Panc1 (cell line): Measurements from ENCODE around the gene ZCCHC7. TPM values are rescaled to one million over a fixed set of nuclear protein-coding genes. Genes with fewer than 3 reads are reported as not detected.

ENCODE experiments used
- ATAC-seq: fragments of 200-7000 bp; cut with Tn5 transposase; 2 replicates; pipeline ENCODE4 v1.9.1; 2020; ENCODE audit warnings: mild to moderate bottlenecking, moderate library complexity
- BruUV-seq: library from RNA; stranded (reverse); fragments of 400-500 nt; replicated peaks from 2 replicates; lab custom pipeline; 2021; lab: Mats Ljungman, UMichigan
- CTCF ChIA-PET: fragments of 300-600 bp; sonication (Branson Sonifier 250); formaldehyde crosslinking; loops from one replicate; lab custom pipeline; 2022; ENCODE audit warnings: antibody characterized with exemption; lab: Charles Lee
- POLR2A ChIA-PET: fragments of 300-600 bp; sonication (Branson Sonifier 250); formaldehyde crosslinking; loops from one replicate; lab custom pipeline; 2022; ENCODE audit warnings: antibody characterized with exemption; lab: Charles Lee
- DNase-seq: peaks from one replicate; pipeline ENCODE4 v3.0.0-alpha.2; 2010; ENCODE audit warnings: low read depth, low spot score
- H3K27ac ChIP-seq: 2 replicates; pipeline ENCODE4 v1.5.1; 2011; ENCODE audit warnings: mild to moderate bottlenecking, low read length, inconsistent platforms
- H3K27me3 ChIP-seq: fragments of 200-500 bp; sonication (Bioruptor generic); 2 replicates; pipeline ENCODE4 v1.6.0; 2014; ENCODE audit warnings: low read length, inconsistent platforms; ENCODE audit not compliant: control insufficient read depth, insufficient read depth
- H3K36me3 ChIP-seq: fragments of 200-500 bp; sonication (Bioruptor generic); 2 replicates; pipeline ENCODE4 v1.5.1; 2014; ENCODE audit warnings: inconsistent platforms, mild to moderate bottlenecking, low read length, moderate library complexity; ENCODE audit not compliant: control insufficient read depth, insufficient read depth
- H3K4me1 ChIP-seq: 2 replicates; pipeline ENCODE4 v1.5.1; 2011; ENCODE audit warnings: inconsistent platforms, mild to moderate bottlenecking, low read length, moderate library complexity; ENCODE audit not compliant: control insufficient read depth, insufficient read depth
- H3K4me3 ChIP-seq, 2 experiments: 2 replicates each; pipeline ENCODE4 v1.5.1; 2011 to 2012; ENCODE audit warnings: low read depth in 2 of 2, low read length in 2 of 2, mild to moderate bottlenecking in 2 of 2, inconsistent platforms in 1 of 2, moderate library complexity in 1 of 2
- H3K9me3 ChIP-seq: fragments of 200-500 bp; sonication (Bioruptor generic); 2 replicates; pipeline ENCODE4 v1.5.1; 2014; ENCODE audit warnings: low read depth, mild to moderate bottlenecking, inconsistent platforms, low read length, moderate library complexity; ENCODE audit not compliant: control insufficient read depth, insufficient read depth
- CTCF ChIP-seq: fragments of 450-650 bp; IDR thresholded peaks from 2 replicates; pipeline ENCODE4 v1.5.1; 2017; ENCODE audit warnings: mild to moderate bottlenecking
- POLR2AphosphoS5 ChIP-seq: IDR thresholded peaks from 2 replicates; pipeline ENCODE4 v1.6.1; 2012; ENCODE audit warnings: mild to moderate bottlenecking, low read depth, low read length, moderate library complexity
- REST ChIP-seq, 2 experiments: IDR thresholded peaks; 2 replicates each; pipeline ENCODE4 v1.6.1; 2011 to 2012; ENCODE audit warnings: low read depth in 2 of 2, control low read depth in 1 of 2, low read length in 1 of 2, mild to moderate bottlenecking in 1 of 2, moderate library complexity in 1 of 2; ENCODE audit not compliant: insufficient read depth in 1 of 2
- SIN3A ChIP-seq: IDR thresholded peaks from 2 replicates; pipeline ENCODE4 v1.6.1; 2012; ENCODE audit warnings: low read depth, mild to moderate bottlenecking, low read length, moderate library complexity, borderline replicate concordance; ENCODE audit not compliant: insufficient read depth
- TCF7L2 ChIP-seq: IDR thresholded peaks from 2 replicates; pipeline ENCODE4 v1.6.1; 2011; ENCODE audit warnings: mild to moderate bottlenecking, low read depth, low read length, inconsistent platforms
- in situ Hi-C: cut with HindIII; loops from 2 replicates; pipeline ENCODE4 v1.10.0; 2016; ENCODE audit warnings: low sequenced_read_pairs, low pct_unique_long_range_greater_than_20kb
- intact Hi-C: fragments of 100-400 bp; cut with micrococcal nuclease; formaldehyde crosslinking; loops from one replicate; pipeline ENCODE4 v1.10.0; 2022; ENCODE audit not compliant: unreplicated experiment
- total RNA-seq: library from RNA; stranded (reverse); gene quantifications from one replicate; pipeline ENCODE4 v1.2.1, GENCODE V29; 2021; ENCODE audit not compliant: unreplicated experiment

Gene ZCCHC7
- total RNA-seq, 1 experiment from 2014 or later = 43.7 TPM

- no peaks in the 10 kb centered on the region for H3K4me1 ChIP-seq
- intact Hi-C loops = no loop called here
- CTCF ChIA-PET = interaction anchor here (0.7 to 1.2 kb wide), 2 partner anchors 12 to 38 kb away, joined by 3 to 4 read pairs; no protein-coding TSS in a partner anchor
- POLR2A ChIA-PET = interaction anchor here (0.6 kb wide), 2 partner anchors 9 to 285 kb away, joined by 3 to 5 read pairs; no protein-coding TSS in a partner anchor
- peaks cover 2% of the 10 kb centered on the region; the same call in 1 of the 2 replicates for H3K27me3 ChIP-seq
- TF ChIP-seq CTCF (no peak), POLR2AphosphoS5 (no peak), TCF7L2 (no peak), SIN3A (no peak), REST (IDR thresholded peaks at IDR 0.05; ENCODE audit: insufficient read depth in 1 of 2, low read depth in 2 of 2, low read length in 1 of 2) (no peak)
- no peak for DNase-seq
- no peak overlapping the region for H3K27ac ChIP-seq
- no peaks in the 10 kb centered on the region for H3K9me3 ChIP-seq
- ATAC-seq = no peak
- no peaks in the 10 kb centered on the region for H3K36me3 ChIP-seq
- H3K4me3 ChIP-seq = no peak overlapping the region
- in situ Hi-C loops = no loop called here
- no TSS peak for BruUV-seq
These were observed 253.2 kb downstream of the ZCCHC7 start for GRCh38 chr9:37373621-37374020.

- in situ Hi-C loops = no loop called here
- no peaks in the 10 kb centered on the region for H3K36me3 ChIP-seq
- ATAC-seq (no peak), DNase-seq (no peak)
- intact Hi-C loops = no loop called here
- no TSS peak for BruUV-seq
- H3K9me3 ChIP-seq = no peaks in the 10 kb centered on the region
- H3K27ac ChIP-seq = no peak overlapping the region
- no peak for TF ChIP-seq SIN3A
- no peak for TF ChIP-seq CTCF
- TF ChIP-seq REST (IDR thresholded peaks at IDR 0.05; ENCODE audit: insufficient read depth in 1 of 2, low read depth in 2 of 2, low read length in 1 of 2) = no peak
- no peak for TF ChIP-seq TCF7L2
- no peak for TF ChIP-seq POLR2AphosphoS5
- no peaks in the 10 kb centered on the region for H3K4me1 ChIP-seq
- POLR2A ChIA-PET = interaction anchor here (0.6 kb wide), 2 partner anchors 18 to 262 kb away, joined by 3 to 7 read pairs; no protein-coding TSS in a partner anchor
- H3K4me3 ChIP-seq = no peak overlapping the region
- H3K27me3 ChIP-seq = peaks cover 2% of the 10 kb centered on the region; the same call in 1 of the 2 replicates
- CTCF ChIA-PET = no interaction called here
These were observed 254.5 kb downstream of the ZCCHC7 start for GRCh38 chr9:37374892-37375291.
